A549 (cell line): Measurements from ENCODE around the gene PPME1. TPM values are rescaled to one million over a fixed set of nuclear protein-coding genes. Genes with fewer than 3 reads are reported as not detected.
A peak's percentile ranks its signal among the peaks of the same experiment; 100 is the strongest.

ENCODE experiments used
- ATAC-seq, 2 experiments: fragments of 200-7000 bp in 1 of 2; fragments of >200 bp in 1 of 2; cut with Nextera tagmentation in 1 of 2; cut with Tn5 transposase in 1 of 2; 3 replicates each; pipeline versions ENCODE4 v1.8.0 to v1.9.1; 2018 to 2020; ENCODE audit warnings: mild to moderate bottlenecking in 1 of 2, moderate library complexity in 1 of 2
- CTCF ChIA-PET: fragments of 300-600 bp; sonication (Branson Sonifier 250); formaldehyde crosslinking; extraction: SDS; loops from one replicate; lab custom pipeline; 2021; ENCODE audit warnings: antibody characterized with exemption, inconsistent platforms; lab: Yijun Ruan, JAX
- POLR2A ChIA-PET: fragments of 350-600 bp; formaldehyde crosslinking; extraction: SDS; loops from one replicate; lab custom pipeline; 2021; ENCODE audit warnings: antibody characterized with exemption, inconsistent platforms; lab: Yijun Ruan, JAX
- DNase-seq, 2 experiments: peaks; one replicate each; pipeline versions ENCODE4 v3.0.0 to v3.0.0-alpha.2; 2011 to 2016; ENCODE audit warnings: low read depth in 1 of 2, low spot score in 1 of 2
- FAIRE-seq: peaks from 2 replicates; lab custom pipeline; 2011; peaks lifted over from hg19 to GRCh38; lab: Jason Lieb, UNC
- H3K27ac ChIP-seq, 2 experiments: fragments of >200 bp; sonication (Bioruptor Twin); formaldehyde crosslinking; 3 replicates each; pipeline ENCODE4 v1.5.1; 2016 to 2017
- H3K4me1 ChIP-seq: fragments of >200 bp; sonication (Bioruptor Twin); formaldehyde crosslinking; 3 replicates; pipeline ENCODE4 v1.6.1; 2016
- H3K4me2 ChIP-seq: fragments of >200 bp; sonication (Bioruptor Twin); formaldehyde crosslinking; 3 replicates; pipeline ENCODE4 v1.6.1; 2016
- H3K4me3 ChIP-seq: fragments of >200 bp; sonication (Bioruptor Twin); formaldehyde crosslinking; 3 replicates; pipeline ENCODE4 v1.5.1; 2016
- H3K9me3 ChIP-seq: fragments of >200 bp; sonication (Bioruptor Twin); formaldehyde crosslinking; 3 replicates; pipeline ENCODE4 v1.6.1; 2016
- CBX8 ChIP-seq: fragments of 200-600 bp; sonication (generic); IDR thresholded peaks from 2 replicates; pipeline ENCODE4 v1.6.1; 2016
- CEBPB ChIP-seq, 2 experiments: fragments of >200 bp in 1 of 2; sonication (Bioruptor Twin) in 1 of 2; formaldehyde crosslinking in 1 of 2; IDR thresholded peaks; 2 replicates each; pipeline ENCODE4 v1.6.1; 2012 to 2016
- CHD4 ChIP-seq: fragments of 200-600 bp; sonication (generic); IDR thresholded peaks from 2 replicates; pipeline ENCODE4 v1.6.1; 2016; ENCODE audit warnings: antibody characterized with exemption, mild to moderate bottlenecking, borderline replicate concordance
- EHF ChIP-seq: fragments of 250-450 bp; sonication (Bioruptor Pico); IDR thresholded peaks from 2 replicates; pipeline ENCODE4 v1.5.0; 2020; ENCODE audit warnings: mild to moderate bottlenecking
- EP300 ChIP-seq, 2 experiments: fragments of >200 bp; sonication (Bioruptor Twin); formaldehyde crosslinking; IDR thresholded peaks; 2 replicates in 1 of 2; 3 replicates in 1 of 2; pipeline ENCODE4 v1.6.1; 2016 to 2017
- ESRRA ChIP-seq: fragments of 150-350 bp; IDR thresholded peaks from 2 replicates; pipeline ENCODE4 v1.6.1; 2014; ENCODE audit warnings: mild to moderate bottlenecking, low read length, borderline replicate concordance
- FOSB ChIP-seq: fragments of 250-450 bp; sonication (Bioruptor Pico); IDR thresholded peaks from 2 replicates; pipeline ENCODE4 v1.5.0; 2020; ENCODE audit warnings: mild to moderate bottlenecking, moderate library complexity
- FOSL2 ChIP-seq, 2 experiments: fragments of 450-650 bp in 1 of 2; fragments of >200 bp in 1 of 2; sonication (Bioruptor Twin) in 1 of 2; formaldehyde crosslinking; IDR thresholded peaks; 2 replicates each; pipeline versions ENCODE4 v1.5.0 to v1.6.1; 2016 to 2020; ENCODE audit warnings: mild to moderate bottlenecking in 1 of 2, moderate library complexity in 1 of 2
- FOXS1 ChIP-seq: fragments of 250-450 bp; sonication (Bioruptor Pico); IDR thresholded peaks from 2 replicates; pipeline ENCODE4 v1.5.0; 2020; ENCODE audit warnings: mild to moderate bottlenecking, moderate library complexity
- HOXA7 ChIP-seq: fragments of 250-450 bp; sonication (Bioruptor Pico); IDR thresholded peaks from 2 replicates; pipeline ENCODE4 v1.5.0; 2020; ENCODE audit warnings: mild to moderate bottlenecking, moderate library complexity
- JUN ChIP-seq, 2 experiments: fragments of >200 bp; sonication (Bioruptor Twin); formaldehyde crosslinking; IDR thresholded peaks; 2 replicates in 1 of 2; 3 replicates in 1 of 2; pipeline ENCODE4 v1.6.1; 2016 to 2017
- JUNB ChIP-seq: fragments of >200 bp; sonication (Bioruptor Twin); formaldehyde crosslinking; IDR thresholded peaks from 2 replicates; pipeline ENCODE4 v1.6.1; 2016
- KDM5A ChIP-seq: fragments of 200-600 bp; sonication (generic); IDR thresholded peaks from 2 replicates; pipeline ENCODE4 v1.6.1; 2016; ENCODE audit warnings: antibody characterized with exemption, mild to moderate bottlenecking
- MAFK ChIP-seq: fragments of 450-650 bp; IDR thresholded peaks from 2 replicates; pipeline ENCODE4 v1.6.1; 2014; ENCODE audit not compliant: partially characterized antibody
- MYC ChIP-seq: IDR thresholded peaks from 2 replicates; pipeline ENCODE4 v1.6.1; 2012; ENCODE audit warnings: mild to moderate bottlenecking, inconsistent platforms, low read length, improper control_type of control experiment, borderline replicate concordance
- NPAS2 ChIP-seq: fragments of 250-450 bp; sonication (Bioruptor Pico); IDR thresholded peaks from 2 replicates; pipeline ENCODE4 v1.8.0; 2022; ENCODE audit warnings: mild to moderate bottlenecking, moderate library complexity, borderline replicate concordance
- PHF8 ChIP-seq: fragments of 200-600 bp; sonication (generic); IDR thresholded peaks from 2 replicates; pipeline ENCODE4 v1.6.1; 2016; ENCODE audit warnings: low read depth, mild to moderate bottlenecking, antibody characterized with exemption, moderate library complexity, borderline replicate concordance
- RARB ChIP-seq: fragments of 250-450 bp; sonication (Bioruptor Pico); IDR thresholded peaks from 2 replicates; pipeline ENCODE4 v1.8.0; 2021; ENCODE audit warnings: mild to moderate bottlenecking, moderate library complexity
- SMC3 ChIP-seq: fragments of >200 bp; sonication (Bioruptor Twin); formaldehyde crosslinking; IDR thresholded peaks from 3 replicates; pipeline ENCODE4 v1.6.1; 2018; ENCODE audit warnings: inconsistent platforms
- ZC3H11A ChIP-seq: fragments of 450-650 bp; IDR thresholded peaks from 2 replicates; pipeline ENCODE4 v1.6.1; 2014; ENCODE audit warnings: antibody characterized with exemption, mild to moderate bottlenecking
- ZFP36 ChIP-seq: fragments of 450-650 bp; IDR thresholded peaks from 2 replicates; pipeline ENCODE4 v1.6.1; 2014; ENCODE audit warnings: borderline replicate concordance; ENCODE audit not compliant: partially characterized antibody
- ZNF302 ChIP-seq: fragments of 250-450 bp; sonication (Bioruptor Pico); IDR thresholded peaks from 2 replicates; pipeline ENCODE4 v1.9.0; 2021; ENCODE audit warnings: inconsistent platforms, mild to moderate bottlenecking, moderate library complexity
- WGBS: methylation state at CpG from one replicate; pipeline ENCODE4 v1.1.6; 2017; ENCODE audit errors: missing lambda C conversion rate; 5-methylcytosine and 5-hydroxymethylcytosine counted together
- polyA plus RNA-seq, 4 experiments: library from polyadenylated mRNA; depleted of rRNA in 3 of 4; stranded (reverse); fragments of >200 nt; fragmentation: RNase III in 1 of 4; extraction: RNeasy Plus Mini Kit Qiagen cat#74134 plus additional on column Dnase treatment in 1 of 4; gene quantifications; 2 replicates in 3 of 4; 3 replicates in 1 of 4; pipeline ENCODE4 v1.2.3, GENCODE V29; 2011 to 2017
- TF ChIP-seq, protein P1 (sequence below): fragments of >200 bp; sonication (Bioruptor Twin); formaldehyde crosslinking; IDR thresholded peaks from 3 replicates; pipeline ENCODE4 v1.5.1; 2016
- TF ChIP-seq, protein P2 (sequence below): fragments of 250-450 bp; sonication (Bioruptor Pico); IDR thresholded peaks from 2 replicates; pipeline ENCODE4 v1.5.0; 2020; ENCODE audit warnings: low read depth, mild to moderate bottlenecking, moderate library complexity
- TF ChIP-seq, protein P3 (sequence below): IDR thresholded peaks from 2 replicates; pipeline ENCODE4 v1.6.1; 2012

PPME1 gene
- polyA plus RNA-seq, 2 of the 4 experiments (the other 2 are of a cell fraction), result 82.6 to 89.8 TPM

DNA sequence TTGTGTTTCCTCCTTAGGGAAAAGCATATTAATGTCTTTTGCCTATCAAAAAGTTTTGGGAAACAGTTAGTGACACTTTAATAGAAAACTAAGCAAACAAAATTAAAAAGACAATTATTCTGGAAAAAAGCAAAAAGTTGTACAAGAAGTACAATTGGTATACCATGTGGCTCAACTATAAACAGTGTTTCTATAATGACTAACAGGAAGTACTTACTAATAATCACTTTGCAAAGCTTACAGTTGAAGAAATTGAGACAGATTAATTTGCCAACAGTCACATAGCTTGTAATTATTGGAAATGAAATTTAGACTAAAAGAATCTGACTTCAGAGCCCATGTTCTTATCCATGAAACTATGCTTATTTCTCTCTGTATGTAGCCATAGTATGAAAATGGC, 24.7 kb downstream of the PPME1 start:
- ATAC-seq (no peak), FAIRE-seq (peak; percentile 51), DNase-seq (no peak)
- no peaks in the 10 kb centered on the region for H3K9me3 ChIP-seq
- no peak overlapping the region for H3K27ac ChIP-seq
- no peak overlapping the region for H3K4me3 ChIP-seq
- ChIA-PET CTCF (interaction anchor here (0.6 to 0.9 kb wide), 2 partner anchors 13 to 25 kb away, joined by 3 read pairs; partner anchors contain the start of genes C2CD3 and PPME1), POLR2A (no interaction called here)
- H3K4me2 ChIP-seq, result no peak overlapping the region
- TF ChIP-seq JUNB, result no peak
- TF ChIP-seq ESRRA, result no peak
- no peak for TF ChIP-seq MAFK
- H3K4me1 ChIP-seq, result no peaks in the 10 kb centered on the region

DNA sequence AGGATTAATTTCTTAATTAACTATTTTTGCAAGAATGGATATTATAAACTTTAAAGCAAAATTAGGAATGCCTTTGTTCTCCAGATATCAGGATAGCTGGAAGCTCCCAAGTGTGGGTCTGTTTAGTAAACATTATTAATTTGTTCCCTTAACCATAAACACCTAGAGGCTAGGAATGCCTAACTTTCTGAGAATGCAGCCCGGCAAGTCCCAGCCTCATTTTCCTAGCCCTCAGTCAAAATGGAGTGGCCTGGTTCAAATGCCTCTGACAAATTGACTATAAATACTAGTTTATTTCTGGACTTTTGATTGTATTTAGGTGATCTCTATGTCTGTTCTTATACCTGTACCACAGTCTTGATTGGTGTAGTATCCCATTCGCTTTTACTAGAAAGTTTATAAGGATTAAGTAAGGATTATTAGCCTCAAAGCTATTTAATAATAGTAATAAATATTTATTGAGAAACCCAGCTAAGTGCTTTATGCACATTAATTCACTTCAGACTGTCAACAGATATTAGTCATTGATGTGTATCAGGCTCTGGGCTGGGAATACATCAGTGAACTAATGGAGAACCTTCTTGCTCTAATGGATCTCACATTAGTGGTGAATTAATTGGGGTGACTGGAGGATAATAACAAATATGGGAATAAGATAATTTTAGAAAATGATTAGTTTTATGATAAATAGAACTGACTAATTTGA, 25.8 kb downstream of the PPME1 start:
- no peaks in the 10 kb centered on the region for H3K9me3 ChIP-seq
- no peaks in the 10 kb centered on the region for H3K4me1 ChIP-seq
- no peak for TF ChIP-seq PHF8
- no peak for TF ChIP-seq RARB (CRISPR knock-in tag)
- no peak for TF ChIP-seq EP300 (IDR thresholded peaks at IDR 0.05)
- no peak for TF ChIP-seq CHD4
- TF ChIP-seq NPAS2 (CRISPR knock-in tag), result no peak
- TF ChIP-seq JUN (IDR thresholded peaks at IDR 0.05), result no peak
- TF ChIP-seq, protein P1, sequence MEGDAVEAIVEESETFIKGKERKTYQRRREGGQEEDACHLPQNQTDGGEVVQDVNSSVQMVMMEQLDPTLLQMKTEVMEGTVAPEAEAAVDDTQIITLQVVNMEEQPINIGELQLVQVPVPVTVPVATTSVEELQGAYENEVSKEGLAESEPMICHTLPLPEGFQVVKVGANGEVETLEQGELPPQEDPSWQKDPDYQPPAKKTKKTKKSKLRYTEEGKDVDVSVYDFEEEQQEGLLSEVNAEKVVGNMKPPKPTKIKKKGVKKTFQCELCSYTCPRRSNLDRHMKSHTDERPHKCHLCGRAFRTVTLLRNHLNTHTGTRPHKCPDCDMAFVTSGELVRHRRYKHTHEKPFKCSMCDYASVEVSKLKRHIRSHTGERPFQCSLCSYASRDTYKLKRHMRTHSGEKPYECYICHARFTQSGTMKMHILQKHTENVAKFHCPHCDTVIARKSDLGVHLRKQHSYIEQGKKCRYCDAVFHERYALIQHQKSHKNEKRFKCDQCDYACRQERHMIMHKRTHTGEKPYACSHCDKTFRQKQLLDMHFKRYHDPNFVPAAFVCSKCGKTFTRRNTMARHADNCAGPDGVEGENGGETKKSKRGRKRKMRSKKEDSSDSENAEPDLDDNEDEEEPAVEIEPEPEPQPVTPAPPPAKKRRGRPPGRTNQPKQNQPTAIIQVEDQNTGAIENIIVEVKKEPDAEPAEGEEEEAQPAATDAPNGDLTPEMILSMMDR, result no peak
- no peak for TF ChIP-seq SMC3
- no peak for TF ChIP-seq FOSB (CRISPR knock-in tag)
- TF ChIP-seq MAFK, result no peak
- TF ChIP-seq, protein P2, sequence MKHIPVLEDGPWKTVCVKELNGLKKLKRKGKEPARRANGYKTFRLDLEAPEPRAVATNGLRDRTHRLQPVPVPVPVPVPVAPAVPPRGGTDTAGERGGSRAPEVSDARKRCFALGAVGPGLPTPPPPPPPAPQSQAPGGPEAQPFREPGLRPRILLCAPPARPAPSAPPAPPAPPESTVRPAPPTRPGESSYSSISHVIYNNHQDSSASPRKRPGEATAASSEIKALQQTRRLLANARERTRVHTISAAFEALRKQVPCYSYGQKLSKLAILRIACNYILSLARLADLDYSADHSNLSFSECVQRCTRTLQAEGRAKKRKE (CRISPR knock-in tag), result no peak
- TF ChIP-seq ZFP36, result no peak
- TF ChIP-seq MYC, result no peak
- TF ChIP-seq, protein P3, sequence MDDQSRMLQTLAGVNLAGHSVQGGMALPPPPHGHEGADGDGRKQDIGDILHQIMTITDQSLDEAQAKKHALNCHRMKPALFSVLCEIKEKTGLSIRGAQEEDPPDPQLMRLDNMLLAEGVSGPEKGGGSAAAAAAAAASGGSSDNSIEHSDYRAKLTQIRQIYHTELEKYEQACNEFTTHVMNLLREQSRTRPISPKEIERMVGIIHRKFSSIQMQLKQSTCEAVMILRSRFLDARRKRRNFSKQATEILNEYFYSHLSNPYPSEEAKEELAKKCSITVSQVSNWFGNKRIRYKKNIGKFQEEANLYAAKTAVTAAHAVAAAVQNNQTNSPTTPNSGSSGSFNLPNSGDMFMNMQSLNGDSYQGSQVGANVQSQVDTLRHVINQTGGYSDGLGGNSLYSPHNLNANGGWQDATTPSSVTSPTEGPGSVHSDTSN, result no peak
- TF ChIP-seq ZNF302 (CRISPR knock-in tag), result no peak
- FAIRE-seq (no peak), ATAC-seq (no peak), DNase-seq (no peak)
- ChIA-PET POLR2A (no interaction called here), CTCF (interaction anchor here (0.6 kb wide), 1 partner anchor 50 kb away, joined by 3 read pairs; no protein-coding TSS in a partner anchor)
- H3K4me3 ChIP-seq, result no peak overlapping the region
- H3K4me2 ChIP-seq, result no peak overlapping the region
- H3K27ac ChIP-seq, result no peak overlapping the region
- WGBS, result 91% methylated on average over 2 of the region's 2 CpGs

DNA sequence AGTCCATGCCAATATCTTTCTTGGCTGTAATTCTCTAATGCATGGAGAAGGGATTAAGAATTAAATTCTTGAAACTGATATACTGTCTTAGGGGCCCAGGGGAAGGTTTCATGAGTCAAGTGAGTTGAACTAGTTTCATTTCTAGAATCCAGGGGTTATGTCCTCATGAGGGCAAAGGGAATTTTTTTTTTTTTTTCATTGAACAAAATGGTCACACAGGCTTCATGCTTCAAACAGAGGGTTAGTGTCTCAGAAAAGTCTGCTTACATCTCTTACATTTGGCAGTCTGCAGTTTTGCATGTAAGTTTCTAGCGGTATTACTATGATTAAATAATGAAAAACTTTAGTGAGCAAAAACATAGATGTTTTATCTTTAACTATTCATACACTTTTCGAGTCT, 32.9 kb downstream of the PPME1 start:
- no peak overlapping the region for H3K4me3 ChIP-seq
- H3K27ac ChIP-seq, result no peak overlapping the region
- ATAC-seq, result no peak
- ChIA-PET CTCF (interaction anchor here (0.6 to 1.0 kb wide), 2 partner anchors 218 to 548 kb away, joined by 3 read pairs; no protein-coding TSS in a partner anchor), POLR2A (no interaction called here)
- H3K9me3 ChIP-seq, result no peaks in the 10 kb centered on the region
- no peak for DNase-seq
- no peaks in the 10 kb centered on the region for H3K4me1 ChIP-seq
- WGBS, result 91% methylated on average over 2 of the region's 2 CpGs
- no peak for FAIRE-seq
- H3K4me2 ChIP-seq, result no peak overlapping the region
- no peak for TF ChIP-seq MAFK
- no peak for TF ChIP-seq EP300 (IDR thresholded peaks at IDR 0.05)
- no peak for TF ChIP-seq PHF8
- no peak for TF ChIP-seq CEBPB (IDR thresholded peaks at IDR 0.05)
- TF ChIP-seq CBX8, result no peak
- no peak for TF ChIP-seq FOXS1 (CRISPR knock-in tag)
- no peak for TF ChIP-seq ZC3H11A
- no peak for TF ChIP-seq FOSB (CRISPR knock-in tag)
- TF ChIP-seq SMC3, result no peak
- no peak for TF ChIP-seq FOSL2 (IDR thresholded peaks at IDR 0.05)
- TF ChIP-seq FOSL2 (CRISPR knock-in tag; IDR thresholded peaks at IDR 0.05), result no peak
- no peak for TF ChIP-seq ZNF302 (CRISPR knock-in tag)
- no peak for TF ChIP-seq KDM5A
- no peak for TF ChIP-seq HOXA7 (CRISPR knock-in tag)
- no peak for TF ChIP-seq EHF (CRISPR knock-in tag)
